ENCODE data around the gene FOLR1. TPM values are rescaled to one million over a fixed set of nuclear protein-coding genes. Genes with fewer than 3 reads are reported as not detected.
"Not testable (repeated sequence)": the region's sequence is repeated elsewhere in the genome, so short reads cannot be mapped to it uniquely, and the experiment has no call there.

FOLR1 gene
- not detected for total RNA-seq

DNA sequence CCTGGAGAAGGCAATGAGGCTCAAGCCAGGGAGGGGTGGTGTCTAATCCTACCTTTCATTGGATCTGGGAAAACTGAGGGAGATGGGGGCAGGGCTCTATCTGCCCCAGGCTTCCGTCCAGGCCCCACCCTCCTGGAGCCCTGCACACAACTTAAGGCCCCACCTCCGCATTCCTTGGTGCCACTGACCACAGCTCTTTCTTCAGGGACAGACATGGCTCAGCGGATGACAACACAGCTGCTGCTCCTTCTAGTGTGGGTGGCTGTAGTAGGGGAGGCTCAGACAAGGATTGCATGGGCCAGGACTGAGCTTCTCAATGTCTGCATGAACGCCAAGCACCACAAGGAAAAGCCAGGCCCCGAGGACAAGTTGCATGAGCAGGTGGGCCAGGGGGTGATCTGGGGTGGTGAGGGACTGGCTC is at the start of gene FOLR1:
TSS of gene FOLR1 (plus strand) at position 180 of the 421 bp plus-strand sequence. CDS start at position 214, 34 bp downstream.
- no peak for DNase-seq
- ATAC-seq = no peak
- peaks cover 3% of the 10 kb centered on the region for H3K27me3 Mint-ChIP-seq
- H3K4me3 Mint-ChIP-seq = no peak within 1 kb of the TSS
- H3K4me1 Mint-ChIP-seq = no peaks in the 10 kb centered on the region
- no peak within 1 kb of the TSS for H3K27ac Mint-ChIP-seq
- no peaks in the 10 kb centered on the region for H3K36me3 Mint-ChIP-seq
- H3K9me3 Mint-ChIP-seq (ENCODE audit: low read depth) = no peaks in the 10 kb centered on the region
- CTCF ChIA-PET = interaction anchor here (1.1 kb wide), 1 partner anchor 9 kb away, joined by 3 read pairs; no protein-coding TSS in a partner anchor

DNA sequence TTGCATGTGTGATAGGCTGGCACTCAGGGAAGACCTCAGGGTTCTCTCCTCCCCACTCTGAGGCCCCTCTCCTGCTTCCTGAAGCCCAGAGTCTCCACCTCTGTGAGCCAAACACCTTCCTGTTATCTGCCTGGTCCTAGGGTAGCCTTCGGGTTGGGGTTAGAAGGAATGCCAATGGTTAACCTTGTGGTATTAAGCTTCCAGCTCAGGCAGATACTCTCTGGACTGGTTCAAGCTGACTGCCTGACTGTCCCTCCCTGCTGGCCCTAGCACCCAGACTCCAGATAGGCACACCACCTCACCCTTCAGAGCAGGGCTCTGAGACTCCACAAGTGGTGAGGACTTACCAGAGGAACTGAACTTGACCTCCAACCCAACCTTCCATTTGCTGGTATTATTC is 49.4 kb upstream of the FOLR1 start:
- not testable (repeated sequence) for H3K36me3 Mint-ChIP-seq; H3K4me3 Mint-ChIP-seq; ATAC-seq; H3K9me3 Mint-ChIP-seq (ENCODE audit: low read depth); H3K27me3 Mint-ChIP-seq; H3K27ac Mint-ChIP-seq; DNase-seq
- CTCF ChIA-PET = interaction anchor here (1.2 to 3.0 kb wide), 4 partner anchors 64 to 342 kb away, joined by 3 to 54 read pairs (median 4); no protein-coding TSS in a partner anchor
- H3K4me1 Mint-ChIP-seq = peaks cover 34% of the 10 kb centered on the region

DNA sequence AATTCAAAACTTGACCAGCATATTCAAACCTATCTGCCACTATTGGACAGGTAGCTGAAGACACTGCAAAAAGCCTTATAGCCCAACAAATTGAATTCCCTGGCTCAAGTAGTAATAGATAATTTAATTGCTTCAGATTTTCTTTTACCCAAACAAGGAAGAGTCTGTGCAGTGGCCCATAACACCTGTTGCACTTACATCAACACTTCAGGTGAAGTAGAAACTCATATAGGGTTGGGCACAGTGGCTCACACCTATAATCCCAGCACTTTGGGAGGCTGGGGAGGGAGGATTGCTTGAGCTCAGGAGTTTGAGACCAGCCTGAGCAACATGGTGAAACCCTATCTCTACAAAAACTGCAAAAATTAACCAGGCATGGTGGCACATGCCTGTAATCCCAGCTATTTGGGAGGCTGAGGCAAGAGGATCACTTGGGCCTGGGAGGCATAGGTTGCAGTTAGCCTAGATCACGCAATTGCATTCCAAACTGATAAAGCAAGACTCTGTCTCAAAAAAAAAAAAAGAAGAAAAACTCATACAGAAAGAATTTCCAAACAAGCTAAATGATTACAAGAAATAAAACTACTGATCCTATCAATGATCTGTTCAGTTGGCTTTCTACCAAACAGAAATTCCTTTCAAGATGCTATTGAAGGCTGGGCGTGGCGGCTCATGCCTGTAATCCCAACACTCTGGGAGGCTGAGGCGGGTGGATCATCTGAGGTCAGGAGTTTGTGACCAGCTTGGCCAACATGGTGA is 47.0 kb upstream of the FOLR1 start:
- Mint-ChIP-seq H3K9me3 (ENCODE audit: low read depth) (no peaks in the 10 kb centered on the region), H3K4me3 (no peak overlapping the region), H3K4me1 (peaks cover 31% of the 10 kb centered on the region), H3K36me3 (no peaks in the 10 kb centered on the region), H3K27me3 (peaks cover 7% of the 10 kb centered on the region), H3K27ac (no peak overlapping the region)
- DNase-seq = no peak
- CTCF ChIA-PET = interaction anchor here (0.7 to 3.4 kb wide), 31 partner anchors 9 to 288 kb away, joined by 3 to 54 read pairs (median 8); partner anchors contain the start of genes FOLR3 and NUMA1
- ATAC-seq = no peak

- peaks cover 14% of the 10 kb centered on the region for H3K27me3 Mint-ChIP-seq
- no peak overlapping the region for H3K27ac Mint-ChIP-seq
- DNase-seq = no peak
- H3K9me3 Mint-ChIP-seq (ENCODE audit: low read depth) = no peaks in the 10 kb centered on the region
- ATAC-seq = no peak
- H3K4me3 Mint-ChIP-seq = no peak overlapping the region
- CTCF ChIA-PET = interaction anchor here (0.6 to 3.4 kb wide), 8 partner anchors 34 to 288 kb away, joined by 3 to 17 read pairs (median 3); partner anchors contain the start of genes ANAPC15 and CLPB
- peaks cover 16% of the 10 kb centered on the region for H3K4me1 Mint-ChIP-seq
- H3K36me3 Mint-ChIP-seq = no peaks in the 10 kb centered on the region
Measured at GRCh38 chr11:72146625-72147024, 45.3 kb upstream of the FOLR1 start.

- H3K4me1 Mint-ChIP-seq = no peaks in the 10 kb centered on the region
- CTCF ChIA-PET = interaction anchor here (1.1 kb wide), 1 partner anchor 126 kb away, joined by 3 read pairs; no protein-coding TSS in a partner anchor
Measured at GRCh38 chr11:72150882-72151281, 41.1 kb upstream of the FOLR1 start.

DNA sequence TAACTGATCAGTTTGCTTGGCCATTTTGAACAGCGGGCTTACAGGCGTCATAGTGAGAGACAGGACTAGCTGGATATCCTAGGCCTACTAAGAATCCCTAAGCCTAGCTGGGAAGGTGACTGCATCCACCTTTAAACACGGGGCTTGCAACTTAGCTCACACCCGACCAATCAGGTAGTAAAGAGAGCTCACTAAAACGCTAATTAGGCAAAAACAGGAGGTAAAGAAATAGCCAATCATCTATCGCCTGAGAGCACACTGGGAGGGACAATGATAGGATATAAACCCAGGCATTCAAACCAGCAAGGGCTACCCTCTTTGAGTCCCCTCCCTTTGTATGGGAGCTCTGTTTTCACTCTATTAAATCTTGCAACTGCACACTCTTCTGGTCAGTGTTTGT is 38.1 kb upstream of the FOLR1 start:
- H3K4me1 Mint-ChIP-seq; DNase-seq; H3K27ac Mint-ChIP-seq; H3K9me3 Mint-ChIP-seq (ENCODE audit: low read depth); ATAC-seq; H3K4me3 Mint-ChIP-seq; H3K36me3 Mint-ChIP-seq: not testable (repeated sequence)
- CTCF ChIA-PET = interaction anchor here (1.3 to 2.6 kb wide), 4 partner anchors 10 to 277 kb away, joined by 3 to 11 read pairs (median 5); no protein-coding TSS in a partner anchor
- peaks cover 27% of the 10 kb centered on the region for H3K27me3 Mint-ChIP-seq

More at GRCh38 chr11:72150882-72151281, 41.1 kb upstream of the FOLR1 start:
- ATAC-seq (no peak), DNase-seq (no peak)
- H3K27me3 Mint-ChIP-seq = peaks cover 26% of the 10 kb centered on the region
- no peak overlapping the region for H3K27ac Mint-ChIP-seq
- no peak overlapping the region for H3K4me3 Mint-ChIP-seq
- H3K9me3 Mint-ChIP-seq (ENCODE audit: low read depth) = no peaks in the 10 kb centered on the region
- H3K36me3 Mint-ChIP-seq = no peaks in the 10 kb centered on the region

- peaks cover 32% of the 10 kb centered on the region for H3K27me3 Mint-ChIP-seq
- H3K4me3 Mint-ChIP-seq = no peak overlapping the region
- no peak for ATAC-seq
- H3K36me3 Mint-ChIP-seq = no peaks in the 10 kb centered on the region
- no peaks in the 10 kb centered on the region for H3K4me1 Mint-ChIP-seq
- no peak overlapping the region for H3K27ac Mint-ChIP-seq
- CTCF ChIA-PET = interaction anchor here (1.9 to 2.6 kb wide), 3 partner anchors 11 to 276 kb away, joined by 4 to 11 read pairs (median 6); no protein-coding TSS in a partner anchor
- DNase-seq = no peak
- no peaks in the 10 kb centered on the region for H3K9me3 Mint-ChIP-seq (ENCODE audit: low read depth)
Measured at GRCh38 chr11:72154816-72155215, 37.1 kb upstream of the FOLR1 start.

DNA sequence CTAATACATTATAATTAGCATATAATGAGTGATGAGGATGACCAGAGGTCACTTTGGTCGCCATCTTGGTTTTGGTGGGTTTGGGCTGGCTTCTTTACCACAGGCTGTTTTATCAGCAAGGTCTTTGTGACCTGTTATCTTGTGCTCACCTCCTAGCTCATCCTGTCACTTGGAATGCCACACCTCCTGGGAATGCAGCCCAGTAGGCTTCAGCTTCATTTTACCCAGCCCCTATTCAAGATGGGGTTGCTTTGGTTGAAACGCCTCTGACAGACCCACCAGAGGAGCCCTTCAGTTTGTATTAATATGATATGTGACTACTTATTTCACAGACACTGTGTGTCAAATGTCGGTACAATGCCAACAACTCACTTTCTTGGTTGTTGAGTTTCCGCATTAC is 36.2 kb upstream of the FOLR1 start:
- H3K36me3 Mint-ChIP-seq = no peaks in the 10 kb centered on the region
- no peak for ATAC-seq
- CTCF ChIA-PET = no interaction called here

GRCh38 chr11:72157131-72157530 is 34.8 kb upstream of the FOLR1 start:
- peaks cover 37% of the 10 kb centered on the region for H3K27me3 Mint-ChIP-seq
- H3K27ac Mint-ChIP-seq = no peak overlapping the region
- CTCF ChIA-PET = interaction anchor here (1.0 to 1.2 kb wide), 2 partner anchors 12 to 257 kb away, joined by 3 read pairs; no protein-coding TSS in a partner anchor
- H3K9me3 Mint-ChIP-seq (ENCODE audit: low read depth) = no peaks in the 10 kb centered on the region
- ATAC-seq (no peak), DNase-seq (no peak)
- H3K4me3 Mint-ChIP-seq = no peak overlapping the region
- no peaks in the 10 kb centered on the region for H3K4me1 Mint-ChIP-seq
- no peaks in the 10 kb centered on the region for H3K36me3 Mint-ChIP-seq

More for the DNA sequence above, 36.2 kb upstream of the FOLR1 start:
- H3K27me3 Mint-ChIP-seq = peaks cover 37% of the 10 kb centered on the region
- DNase-seq = no peak
- H3K4me1 Mint-ChIP-seq = no peaks in the 10 kb centered on the region
- no peaks in the 10 kb centered on the region for H3K9me3 Mint-ChIP-seq (ENCODE audit: low read depth)
- H3K27ac Mint-ChIP-seq = no peak overlapping the region
- no peak overlapping the region for H3K4me3 Mint-ChIP-seq

GRCh38 chr11:72160319-72160718 is 31.6 kb upstream of the FOLR1 start:
- H3K36me3 Mint-ChIP-seq = no peaks in the 10 kb centered on the region
- H3K4me3 Mint-ChIP-seq = no peak overlapping the region
- no peak overlapping the region for H3K27ac Mint-ChIP-seq
- peaks cover 42% of the 10 kb centered on the region for H3K27me3 Mint-ChIP-seq
- DNase-seq (no peak), ATAC-seq (no peak)
- CTCF ChIA-PET = interaction anchor here (0.9 to 2.1 kb wide), 3 partner anchors 16 to 271 kb away, joined by 4 to 8 read pairs (median 7); no protein-coding TSS in a partner anchor
- no peaks in the 10 kb centered on the region for H3K9me3 Mint-ChIP-seq (ENCODE audit: low read depth)
- H3K4me1 Mint-ChIP-seq = no peaks in the 10 kb centered on the region

DNA sequence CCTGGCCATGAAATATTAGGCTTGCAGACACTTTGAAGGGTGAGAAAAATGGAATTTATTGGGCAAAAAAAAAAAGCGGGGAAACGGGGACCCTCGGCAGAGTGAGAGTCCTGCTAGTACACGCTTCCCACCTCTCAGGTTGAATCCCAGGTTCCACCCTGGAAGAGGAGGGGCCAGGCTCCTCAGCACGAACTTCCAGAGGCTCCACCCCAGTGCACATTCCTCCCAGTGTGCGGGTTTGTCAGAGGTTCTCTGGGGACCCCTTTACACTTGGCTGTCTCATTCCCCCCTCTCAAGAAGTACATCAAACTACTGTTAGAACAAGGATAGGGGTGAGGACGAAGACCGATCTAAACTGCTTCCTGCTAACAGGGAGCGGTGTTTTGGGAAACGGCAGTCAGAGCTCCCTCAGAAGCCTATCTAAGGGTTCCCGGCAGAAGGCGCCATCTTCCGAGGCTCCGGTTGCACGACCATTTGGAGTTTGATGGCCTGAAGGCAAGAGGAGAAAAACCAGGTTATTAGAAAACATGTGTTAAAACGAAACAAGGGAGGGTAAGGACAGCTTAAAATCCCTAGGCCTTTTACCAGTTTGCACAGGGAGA is 28.9 kb upstream of the FOLR1 start:
- H3K4me3 Mint-ChIP-seq = no peak overlapping the region
- no peaks in the 10 kb centered on the region for H3K4me1 Mint-ChIP-seq
- CTCF ChIA-PET = no interaction called here
- ATAC-seq = no peak
- DNase-seq = no peak
- H3K36me3 Mint-ChIP-seq = no peaks in the 10 kb centered on the region
- H3K27ac Mint-ChIP-seq = no peak overlapping the region
- H3K27me3 Mint-ChIP-seq = peaks cover 45% of the 10 kb centered on the region
- H3K9me3 Mint-ChIP-seq (ENCODE audit: low read depth) = no peaks in the 10 kb centered on the region

DNA sequence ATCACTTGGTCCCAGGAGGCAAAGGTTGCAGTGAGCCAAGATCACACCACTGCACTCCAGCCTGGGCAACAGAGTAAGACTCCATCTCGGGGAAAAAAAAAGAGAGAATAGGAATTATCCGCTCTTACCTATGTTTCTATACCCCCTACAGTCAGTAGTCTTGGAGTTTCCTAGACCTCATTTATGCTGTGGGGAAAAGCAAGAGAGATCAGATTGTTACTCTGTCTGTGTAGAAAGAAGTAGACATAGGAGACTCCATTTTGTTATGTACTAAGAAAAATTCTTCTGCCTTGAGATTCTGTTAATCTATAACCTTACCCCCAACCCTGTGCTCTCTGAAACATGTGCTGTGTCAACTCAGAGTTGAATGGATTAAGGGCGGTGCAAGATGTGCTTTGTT is 27.8 kb upstream of the FOLR1 start:
- H3K27ac Mint-ChIP-seq; H3K36me3 Mint-ChIP-seq; H3K9me3 Mint-ChIP-seq (ENCODE audit: low read depth); CTCF ChIA-PET; ATAC-seq; DNase-seq; H3K4me3 Mint-ChIP-seq; H3K4me1 Mint-ChIP-seq: not testable (repeated sequence)
- H3K27me3 Mint-ChIP-seq = peaks cover 44% of the 10 kb centered on the region

- H3K9me3 Mint-ChIP-seq (ENCODE audit: low read depth); ATAC-seq; DNase-seq; H3K27ac Mint-ChIP-seq; H3K36me3 Mint-ChIP-seq; H3K4me3 Mint-ChIP-seq; H3K4me1 Mint-ChIP-seq: not testable (repeated sequence)
- CTCF ChIA-PET = interaction anchor here (1.0 to 1.4 kb wide), 2 partner anchors 25 to 144 kb away, joined by 3 to 4 read pairs; no protein-coding TSS in a partner anchor
- peaks cover 17% of the 10 kb centered on the region for H3K27me3 Mint-ChIP-seq
Measured at GRCh38 chr11:72169046-72169555, 22.8 kb upstream of the FOLR1 start.

Data from activated CD8-positive, alpha-beta memory T cell treated with anti-CD3 and anti-CD28 coated beads, Interleukin-2, amount 10 ng/mL, durations not matched to agents 7 days and 5 days (primary cell).